ENCODE results near the gene STX7.

GRCh38 chr6:132504757-132505156 lies 8.2 kb downstream of the STX7 start:
- TF ChIP-seq, protein P1, sequence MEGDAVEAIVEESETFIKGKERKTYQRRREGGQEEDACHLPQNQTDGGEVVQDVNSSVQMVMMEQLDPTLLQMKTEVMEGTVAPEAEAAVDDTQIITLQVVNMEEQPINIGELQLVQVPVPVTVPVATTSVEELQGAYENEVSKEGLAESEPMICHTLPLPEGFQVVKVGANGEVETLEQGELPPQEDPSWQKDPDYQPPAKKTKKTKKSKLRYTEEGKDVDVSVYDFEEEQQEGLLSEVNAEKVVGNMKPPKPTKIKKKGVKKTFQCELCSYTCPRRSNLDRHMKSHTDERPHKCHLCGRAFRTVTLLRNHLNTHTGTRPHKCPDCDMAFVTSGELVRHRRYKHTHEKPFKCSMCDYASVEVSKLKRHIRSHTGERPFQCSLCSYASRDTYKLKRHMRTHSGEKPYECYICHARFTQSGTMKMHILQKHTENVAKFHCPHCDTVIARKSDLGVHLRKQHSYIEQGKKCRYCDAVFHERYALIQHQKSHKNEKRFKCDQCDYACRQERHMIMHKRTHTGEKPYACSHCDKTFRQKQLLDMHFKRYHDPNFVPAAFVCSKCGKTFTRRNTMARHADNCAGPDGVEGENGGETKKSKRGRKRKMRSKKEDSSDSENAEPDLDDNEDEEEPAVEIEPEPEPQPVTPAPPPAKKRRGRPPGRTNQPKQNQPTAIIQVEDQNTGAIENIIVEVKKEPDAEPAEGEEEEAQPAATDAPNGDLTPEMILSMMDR (IDR thresholded peaks at IDR 0.05; ENCODE audit: borderline replicate concordance, extremely low read depth, low read length, poor library complexity, severe bottlenecking), result no peak
- TF ChIP-seq EZH2 (IDR thresholded peaks at IDR 0.05; ENCODE audit: borderline replicate concordance, low read depth, low read length, severe bottlenecking), result no peak
